CD14-positive monocyte (primary cell): ENCODE data around the gene FGGY. TPM values are rescaled to one million over a fixed set of nuclear protein-coding genes. Genes with fewer than 3 reads are reported as not detected.

Experiments used
- DNase-seq, 3 donors: peaks; one replicate each; pipeline ENCODE4 v3.0.0-alpha.2; 2011 to 2022
- H2AFZ ChIP-seq: 2 replicates; pipeline ENCODE4 v1.6.0; 2012; ENCODE audit warnings: mild to moderate bottlenecking, low read depth, low read length, inconsistent platforms; ENCODE audit not compliant: insufficient read depth, poor library complexity, severe bottlenecking
- H3K27ac ChIP-seq, 2 donors: 1 replicate in 1 of 2; 2 replicates in 1 of 2; pipeline ENCODE4 v1.5.1; 2012 to 2013; ENCODE audit warnings: low read length in 2 of 2, control low read depth in 1 of 2, inconsistent platforms in 1 of 2, low read depth in 1 of 2, mild to moderate bottlenecking in 1 of 2
- H3K27me3 ChIP-seq, 2 donors: one replicate each; pipeline versions ENCODE4 v1.6.0 to v1.6.1; 2011 to 2013; ENCODE audit warnings: low read length in 2 of 2; ENCODE audit not compliant: control insufficient read depth in 2 of 2, insufficient read depth in 2 of 2
- H3K36me3 ChIP-seq, 2 donors: replicated peaks in 1 of 2; 1 replicate in 1 of 2; 2 replicates in 1 of 2; pipeline versions ENCODE4 v1.5.1 to v1.6.1; 2012 to 2013; ENCODE audit warnings: low read length in 2 of 2, control low read depth in 1 of 2, inconsistent platforms in 1 of 2, mild to moderate bottlenecking in 1 of 2; ENCODE audit not compliant: insufficient read depth in 2 of 2, control insufficient read depth in 1 of 2
- H3K4me1 ChIP-seq, 2 donors: 1 replicate in 1 of 2; 2 replicates in 1 of 2; pipeline versions ENCODE4 v1.5.1 to v1.6.1; 2012 to 2013; ENCODE audit warnings: low read length in 2 of 2, control low read depth in 1 of 2, inconsistent platforms in 1 of 2, mild to moderate bottlenecking in 1 of 2, moderate library complexity in 1 of 2; ENCODE audit not compliant: insufficient read depth in 2 of 2, control insufficient read depth in 1 of 2
- H3K4me2 ChIP-seq: replicated peaks from 2 replicates; pipeline ENCODE3; 2012; ENCODE audit warnings: low read length, moderate library complexity, mild to moderate bottlenecking; ENCODE audit not compliant: poor library complexity, severe bottlenecking; ENCODE audit errors: extremely low read depth
- H3K4me3 ChIP-seq, 3 experiments: fragments of 200-600 bp in 1 of 3; sonication (generic) in 1 of 3; replicated peaks in 1 of 3; 1 replicate in 2 of 3; 2 replicates in 1 of 3; pipeline ENCODE4 v1.5.1; 2011 to 2013; ENCODE audit warnings: low read length in 3 of 3, mild to moderate bottlenecking in 3 of 3, control low read depth in 2 of 3, low read depth in 2 of 3, inconsistent platforms in 1 of 3, moderate library complexity in 1 of 3
- H3K79me2 ChIP-seq: 2 replicates; pipeline ENCODE4 v1.6.0; 2012; ENCODE audit warnings: mild to moderate bottlenecking, control low read depth, inconsistent platforms, low read length, moderate library complexity; ENCODE audit not compliant: insufficient read depth
- H3K9ac ChIP-seq: 2 replicates; pipeline ENCODE4 v1.6.0; 2017; ENCODE audit warnings: low read length, mild to moderate bottlenecking; ENCODE audit not compliant: insufficient read depth, poor library complexity, severe bottlenecking
- H3K9me3 ChIP-seq, 2 donors: replicated peaks in 1 of 2; 1 replicate in 1 of 2; 2 replicates in 1 of 2; pipeline versions ENCODE4 v1.5.1 to v1.6.1; 2012 to 2013; ENCODE audit warnings: low read length in 2 of 2, control low read depth in 1 of 2; ENCODE audit not compliant: control insufficient read depth in 1 of 2, insufficient read depth in 1 of 2
- H4K20me1 ChIP-seq: 2 replicates; pipeline ENCODE4 v1.6.0; 2012; ENCODE audit warnings: mild to moderate bottlenecking, low read length, control low read depth, moderate library complexity; ENCODE audit not compliant: insufficient read depth
- H3K27ac Mint-ChIP-seq, 7 donors: one replicate each; pipeline ENCODE4 v1.8.0; 2020; ENCODE audit warnings: mild to moderate bottlenecking in 7 of 7, mixed read lengths in 7 of 7, moderate library complexity in 6 of 7, inconsistent platforms in 2 of 7
- H3K27me3 Mint-ChIP-seq, 3 donors: one replicate each; pipeline ENCODE4 v1.8.0; 2021 to 2022; ENCODE audit warnings: low read depth in 3 of 3, mild to moderate bottlenecking in 3 of 3, mixed read lengths in 3 of 3, moderate library complexity in 3 of 3, inconsistent platforms in 1 of 3
- H3K36me3 Mint-ChIP-seq, 2 donors: one replicate each; pipeline ENCODE4 v1.8.0; 2020; ENCODE audit warnings: mixed read lengths in 2 of 2, inconsistent platforms in 1 of 2, mild to moderate bottlenecking in 1 of 2
- H3K4me1 Mint-ChIP-seq: one replicate; pipeline ENCODE4 v1.8.0; 2020; ENCODE audit warnings: mild to moderate bottlenecking, mixed read lengths
- H3K4me3 Mint-ChIP-seq, 2 donors: one replicate each; pipeline ENCODE4 v1.8.0; 2020; ENCODE audit warnings: mild to moderate bottlenecking in 2 of 2, mixed read lengths in 2 of 2, moderate library complexity in 1 of 2
- H3K9me3 Mint-ChIP-seq, 7 donors: one replicate each; pipeline ENCODE4 v1.8.0; 2020 to 2022; ENCODE audit warnings: mixed read lengths in 7 of 7, mild to moderate bottlenecking in 6 of 7, moderate library complexity in 6 of 7, inconsistent platforms in 2 of 7
- WGBS: methylation state at CpG from one replicate; pipeline ENCODE4 v1.1.5; 2013; ENCODE audit warnings: missing lambda C conversion rate; ENCODE audit not compliant: insufficient coverage; 5-methylcytosine and 5-hydroxymethylcytosine counted together
- intact Hi-C, 2 donors: fragments of 100-400 bp; cut with micrococcal nuclease; formaldehyde crosslinking; loops; one replicate each; pipeline versions ENCODE4 v1.15.0 to v1.15.1; 2023
- polyA plus RNA-seq, 3 donors: library from polyadenylated mRNA; depleted of rRNA in 1 of 3; unstranded in 2 of 3; stranded (reverse) in 1 of 3; fragments of 300-500 nt in 2 of 3; fragments of >200 nt in 1 of 3; fragmentation: Illumina TruSeq in 2 of 3; gene quantifications; 1 replicate in 2 of 3; 2 replicates in 1 of 3; pipeline ENCODE4 v1.2.3, GENCODE V29; 2012 to 2021
- TF ChIP-seq, protein P1 (sequence below): fragments of 200-600 bp; IDR thresholded peaks from one replicate; pipeline ENCODE4 v1.8.0; 2022; ENCODE audit warnings: antibody characterized with exemption, mild to moderate bottlenecking

The FGGY gene
- polyA plus RNA-seq, 3 donors = 2.3 to 4.3 (median 2.9) TPM

GRCh38 chr1:59263111-59263510 is 33.8 kb upstream of the FGGY start:
- H3K9ac ChIP-seq = no peak overlapping the region
- H4K20me1 ChIP-seq = no peaks in the 10 kb centered on the region
- no peak overlapping the region for H2AFZ ChIP-seq
- H3K4me2 ChIP-seq = no peak overlapping the region
- no peak for DNase-seq
- H3K79me2 ChIP-seq = no peaks in the 10 kb centered on the region
- H3K27me3 ChIP-seq = no peaks in the 10 kb centered on the region
- no peaks in the 10 kb centered on the region for H3K36me3 ChIP-seq
- H3K9me3 ChIP-seq = no peaks in the 10 kb centered on the region
- Mint-ChIP-seq H3K4me1 (peaks cover 17% of the 10 kb centered on the region), H3K4me3 (no peak overlapping the region), H3K27me3 (no peaks in the 10 kb centered on the region), H3K9me3 (no peaks in the 10 kb centered on the region), H3K27ac (no peak overlapping the region), H3K36me3 (no peaks in the 10 kb centered on the region)
- intact Hi-C loops = no loop called here
- no peak overlapping the region for H3K27ac ChIP-seq
- peaks cover 17 to 20% of the 10 kb centered on the region in 2 donors for H3K4me1 ChIP-seq
- H3K4me3 ChIP-seq = no peak overlapping the region
- TF ChIP-seq, protein P1, sequence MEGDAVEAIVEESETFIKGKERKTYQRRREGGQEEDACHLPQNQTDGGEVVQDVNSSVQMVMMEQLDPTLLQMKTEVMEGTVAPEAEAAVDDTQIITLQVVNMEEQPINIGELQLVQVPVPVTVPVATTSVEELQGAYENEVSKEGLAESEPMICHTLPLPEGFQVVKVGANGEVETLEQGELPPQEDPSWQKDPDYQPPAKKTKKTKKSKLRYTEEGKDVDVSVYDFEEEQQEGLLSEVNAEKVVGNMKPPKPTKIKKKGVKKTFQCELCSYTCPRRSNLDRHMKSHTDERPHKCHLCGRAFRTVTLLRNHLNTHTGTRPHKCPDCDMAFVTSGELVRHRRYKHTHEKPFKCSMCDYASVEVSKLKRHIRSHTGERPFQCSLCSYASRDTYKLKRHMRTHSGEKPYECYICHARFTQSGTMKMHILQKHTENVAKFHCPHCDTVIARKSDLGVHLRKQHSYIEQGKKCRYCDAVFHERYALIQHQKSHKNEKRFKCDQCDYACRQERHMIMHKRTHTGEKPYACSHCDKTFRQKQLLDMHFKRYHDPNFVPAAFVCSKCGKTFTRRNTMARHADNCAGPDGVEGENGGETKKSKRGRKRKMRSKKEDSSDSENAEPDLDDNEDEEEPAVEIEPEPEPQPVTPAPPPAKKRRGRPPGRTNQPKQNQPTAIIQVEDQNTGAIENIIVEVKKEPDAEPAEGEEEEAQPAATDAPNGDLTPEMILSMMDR = no peak

- H3K4me2 ChIP-seq = no peak overlapping the region
These were observed 31.3 kb upstream of the FGGY start for GRCh38 chr1:59265622-59266021.

More at GRCh38 chr1:59265622-59266021, 31.3 kb upstream of the FGGY start:
- Histone ChIP-seq H3K79me2 (no peaks in the 10 kb centered on the region), H3K36me3 (no peaks in the 10 kb centered on the region), H4K20me1 (no peaks in the 10 kb centered on the region), H3K4me1 (peaks cover 17 to 20% of the 10 kb centered on the region in 2 donors), H2AFZ (no peak overlapping the region), H3K27ac (no peak overlapping the region), H3K27me3 (no peaks in the 10 kb centered on the region), H3K4me3 (no peak overlapping the region), H3K9ac (no peak overlapping the region), H3K9me3 (no peaks in the 10 kb centered on the region)
- Mint-ChIP-seq H3K4me1 (peaks cover 19% of the 10 kb centered on the region), H3K9me3 (peaks cover 0 to 3% (median 0%) of the 10 kb centered on the region in 7 donors), H3K27ac (peak overlapping the region in 1 of 7 donors; percentile 28), H3K36me3 (no peaks in the 10 kb centered on the region), H3K4me3 (no peak overlapping the region), H3K27me3 (no peaks in the 10 kb centered on the region)
- TF ChIP-seq, protein P1 = no peak
- WGBS = no CpG with 5 or more reads among the region's 4 CpGs
- intact Hi-C loops = no loop called here
- DNase-seq = no peak
